Ishikawa (cell line): Measurements from ENCODE around the gene MKLN1.

Source experiments
- CEBPB ChIP-seq: IDR thresholded peaks from 2 replicates; pipeline ENCODE4 v1.6.1; 2012
- CREB1 ChIP-seq: IDR thresholded peaks from 2 replicates; pipeline ENCODE4 v1.6.1; 2012; ENCODE audit warnings: low read depth
- EGR1 ChIP-seq: IDR thresholded peaks from 2 replicates; pipeline ENCODE4 v1.6.1; 2012
- EP300 ChIP-seq: IDR thresholded peaks from 2 replicates; pipeline ENCODE4 v1.6.1; 2012; ENCODE audit warnings: borderline replicate concordance
- FOXM1 ChIP-seq: IDR thresholded peaks from 2 replicates; pipeline ENCODE4 v1.6.1; 2012; ENCODE audit warnings: low read depth, borderline replicate concordance
- RAD21 ChIP-seq: IDR thresholded peaks from 2 replicates; pipeline ENCODE4 v1.6.1; 2012; ENCODE audit warnings: low read depth
- TAF1 ChIP-seq: IDR thresholded peaks from 2 replicates; pipeline ENCODE4 v1.6.1; 2012; ENCODE audit warnings: low read depth, mild to moderate bottlenecking
- YY1 ChIP-seq: IDR thresholded peaks from 2 replicates; pipeline ENCODE4 v1.6.1; 2012; ENCODE audit warnings: low read depth
- TF ChIP-seq, protein P1 (sequence below): IDR thresholded peaks from 2 replicates; pipeline ENCODE4 v1.6.1; 2012
- TF ChIP-seq, protein P2 (sequence below): IDR thresholded peaks from 2 replicates; pipeline ENCODE4 v1.6.1; 2012; ENCODE audit warnings: low read depth, mild to moderate bottlenecking
- TF ChIP-seq, protein P3 (sequence below): IDR thresholded peaks from 2 replicates; pipeline ENCODE4 v1.6.1; 2012

DNA sequence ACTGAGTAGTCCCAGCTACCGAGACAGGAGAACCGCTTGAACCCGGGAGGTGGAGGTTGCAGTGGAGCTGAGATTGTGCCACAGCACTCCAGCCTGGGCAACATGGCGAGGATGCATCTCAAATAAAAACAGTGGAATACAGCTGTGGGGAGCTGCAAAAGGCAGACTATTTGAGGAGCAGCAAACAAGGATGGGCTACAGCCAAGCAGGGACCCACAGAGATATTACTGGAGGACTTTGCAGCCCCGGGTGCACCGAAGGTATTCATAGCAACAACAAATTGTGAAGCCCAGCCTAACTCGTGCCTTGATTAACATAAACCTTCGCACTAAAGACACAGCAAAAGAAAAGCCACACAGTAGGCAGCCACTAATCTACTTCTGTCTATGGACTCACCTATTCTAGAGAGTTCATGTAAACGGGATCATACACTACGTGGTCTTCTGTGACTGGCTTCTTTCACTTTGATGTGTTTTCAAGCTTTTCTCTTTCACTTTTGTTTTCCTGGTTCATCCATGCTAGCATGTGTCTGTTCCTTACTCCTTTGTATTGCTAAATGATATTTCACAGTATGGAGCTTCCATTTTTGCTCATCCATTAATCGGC lies 194.8 kb downstream of the MKLN1 start:
- TF ChIP-seq YY1 (no peak; the same call in 1 of the 2 replicates), EP300 (no peak), EGR1 (no peak), FOXM1 (no peak), RAD21 (no peak), CEBPB (no peak), TAF1 (no peak), CREB1 (no peak)
- TF ChIP-seq, protein P1, sequence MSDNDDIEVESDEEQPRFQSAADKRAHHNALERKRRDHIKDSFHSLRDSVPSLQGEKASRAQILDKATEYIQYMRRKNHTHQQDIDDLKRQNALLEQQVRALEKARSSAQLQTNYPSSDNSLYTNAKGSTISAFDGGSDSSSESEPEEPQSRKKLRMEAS: no peak
- TF ChIP-seq, protein P2, sequence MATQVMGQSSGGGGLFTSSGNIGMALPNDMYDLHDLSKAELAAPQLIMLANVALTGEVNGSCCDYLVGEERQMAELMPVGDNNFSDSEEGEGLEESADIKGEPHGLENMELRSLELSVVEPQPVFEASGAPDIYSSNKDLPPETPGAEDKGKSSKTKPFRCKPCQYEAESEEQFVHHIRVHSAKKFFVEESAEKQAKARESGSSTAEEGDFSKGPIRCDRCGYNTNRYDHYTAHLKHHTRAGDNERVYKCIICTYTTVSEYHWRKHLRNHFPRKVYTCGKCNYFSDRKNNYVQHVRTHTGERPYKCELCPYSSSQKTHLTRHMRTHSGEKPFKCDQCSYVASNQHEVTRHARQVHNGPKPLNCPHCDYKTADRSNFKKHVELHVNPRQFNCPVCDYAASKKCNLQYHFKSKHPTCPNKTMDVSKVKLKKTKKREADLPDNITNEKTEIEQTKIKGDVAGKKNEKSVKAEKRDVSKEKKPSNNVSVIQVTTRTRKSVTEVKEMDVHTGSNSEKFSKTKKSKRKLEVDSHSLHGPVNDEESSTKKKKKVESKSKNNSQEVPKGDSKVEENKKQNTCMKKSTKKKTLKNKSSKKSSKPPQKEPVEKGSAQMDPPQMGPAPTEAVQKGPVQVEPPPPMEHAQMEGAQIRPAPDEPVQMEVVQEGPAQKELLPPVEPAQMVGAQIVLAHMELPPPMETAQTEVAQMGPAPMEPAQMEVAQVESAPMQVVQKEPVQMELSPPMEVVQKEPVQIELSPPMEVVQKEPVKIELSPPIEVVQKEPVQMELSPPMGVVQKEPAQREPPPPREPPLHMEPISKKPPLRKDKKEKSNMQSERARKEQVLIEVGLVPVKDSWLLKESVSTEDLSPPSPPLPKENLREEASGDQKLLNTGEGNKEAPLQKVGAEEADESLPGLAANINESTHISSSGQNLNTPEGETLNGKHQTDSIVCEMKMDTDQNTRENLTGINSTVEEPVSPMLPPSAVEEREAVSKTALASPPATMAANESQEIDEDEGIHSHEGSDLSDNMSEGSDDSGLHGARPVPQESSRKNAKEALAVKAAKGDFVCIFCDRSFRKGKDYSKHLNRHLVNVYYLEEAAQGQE: no peak
- TF ChIP-seq, protein P3, sequence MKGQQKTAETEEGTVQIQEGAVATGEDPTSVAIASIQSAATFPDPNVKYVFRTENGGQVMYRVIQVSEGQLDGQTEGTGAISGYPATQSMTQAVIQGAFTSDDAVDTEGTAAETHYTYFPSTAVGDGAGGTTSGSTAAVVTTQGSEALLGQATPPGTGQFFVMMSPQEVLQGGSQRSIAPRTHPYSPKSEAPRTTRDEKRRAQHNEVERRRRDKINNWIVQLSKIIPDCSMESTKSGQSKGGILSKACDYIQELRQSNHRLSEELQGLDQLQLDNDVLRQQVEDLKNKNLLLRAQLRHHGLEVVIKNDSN: no peak
